Measurements from ENCODE around the gene MUC5B.
"Not testable (repeated sequence)": the region's sequence is repeated elsewhere in the genome, so short reads cannot be mapped to it uniquely, and the experiment has no call there.

The MUC5B gene

DNA sequence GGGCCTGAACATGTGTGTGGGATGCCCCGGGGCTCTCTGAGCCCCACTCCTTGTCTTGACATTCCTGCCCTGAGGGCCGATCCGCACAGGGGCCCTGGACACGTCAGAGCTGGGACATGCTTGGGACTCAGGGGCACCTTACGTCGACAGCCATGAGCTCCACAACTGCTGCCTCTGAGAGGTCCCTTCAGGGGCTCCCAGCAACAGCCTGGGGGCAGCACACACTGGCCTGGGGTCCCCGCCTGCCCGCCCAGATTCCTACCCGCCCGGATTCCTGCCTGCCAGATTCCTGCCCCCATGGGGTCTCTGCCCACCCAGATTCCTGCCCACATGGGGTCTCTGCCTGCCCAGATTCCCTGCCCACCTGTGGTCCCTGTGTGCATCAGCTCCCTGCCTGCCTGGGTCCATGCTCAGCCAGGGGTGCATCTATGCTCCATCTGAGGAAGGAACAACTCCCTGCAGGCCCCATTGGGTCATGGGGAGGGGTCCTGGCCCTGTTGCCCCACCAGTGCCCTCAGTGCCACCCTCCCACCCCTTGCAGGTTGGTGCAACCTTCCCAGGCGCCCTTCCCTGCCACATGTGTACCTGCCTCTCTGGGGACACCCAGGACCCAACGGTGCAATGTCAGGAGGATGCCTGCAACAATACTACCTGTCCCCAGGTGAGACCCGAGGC, 35.7 kb downstream of the MUC5B start:
- no peak for DNase-seq
- in situ Hi-C loops (cut with MboI; ENCODE audit: low pct_unique_long_range_greater_than_20kb, low sequenced_read_pairs): no loop called here

DNA sequence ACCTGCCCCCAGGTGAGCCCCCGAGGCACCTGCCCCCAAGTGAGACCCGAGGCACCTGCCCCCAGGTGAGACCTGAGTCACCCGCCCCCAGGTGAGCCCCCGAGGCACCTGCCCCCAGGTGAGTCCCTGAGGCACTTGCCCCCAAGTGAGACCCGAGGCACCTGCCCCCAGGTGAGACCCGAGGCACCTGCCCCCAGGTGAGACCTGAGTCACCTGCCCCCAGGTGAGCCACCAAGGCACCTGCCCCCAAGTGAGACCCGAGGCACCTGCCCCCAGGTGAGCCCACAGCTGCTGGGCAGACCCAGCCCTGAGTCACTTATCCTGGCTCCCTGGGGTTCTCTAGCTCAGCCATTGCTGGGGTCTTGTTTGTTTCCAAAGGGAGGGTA, 36.2 kb downstream of the MUC5B start:
- in situ Hi-C loops (cut with MboI; ENCODE audit: low pct_unique_long_range_greater_than_20kb, low sequenced_read_pairs): no loop called here
- DNase-seq: no peak

DNA sequence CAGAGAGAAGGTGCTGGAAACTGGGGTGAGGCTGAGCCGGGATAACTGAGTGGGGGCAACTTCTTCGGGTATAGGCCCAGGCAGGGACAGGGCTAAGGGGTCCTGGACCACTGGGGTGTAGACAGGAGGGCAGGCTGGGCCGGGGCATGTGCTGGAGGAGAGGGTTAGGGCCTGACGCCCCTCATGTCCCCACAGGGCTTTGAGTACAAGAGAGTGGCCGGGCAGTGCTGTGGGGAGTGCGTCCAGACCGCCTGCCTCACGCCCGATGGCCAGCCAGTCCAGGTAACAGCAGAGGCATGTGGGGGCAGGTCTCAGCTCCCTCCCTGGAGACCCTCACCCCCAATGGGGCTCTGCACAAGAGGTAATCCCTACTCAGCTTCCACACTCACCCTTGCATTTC, 36.7 kb downstream of the MUC5B start:
- DNase-seq: no peak
- in situ Hi-C loops (cut with MboI; ENCODE audit: low pct_unique_long_range_greater_than_20kb, low sequenced_read_pairs): no loop called here

- in situ Hi-C loops (cut with MboI; ENCODE audit: low pct_unique_long_range_greater_than_20kb, low sequenced_read_pairs): no loop called here
- no peak for DNase-seq
Observed at GRCh38 chr11:1260023-1260501, 37.2 kb downstream of the MUC5B start.

- in situ Hi-C loops (cut with MboI; ENCODE audit: low pct_unique_long_range_greater_than_20kb, low sequenced_read_pairs): no loop called here
Observed at GRCh38 chr11:1260620-1261019, 37.8 kb downstream of the MUC5B start.

GRCh38 chr11:1261241-1262071, 38.6 kb downstream of the MUC5B start:
- no peak for DNase-seq
- in situ Hi-C loops (cut with MboI; ENCODE audit: low pct_unique_long_range_greater_than_20kb, low sequenced_read_pairs): no loop called here

More at GRCh38 chr11:1260620-1261019, 37.8 kb downstream of the MUC5B start:
- DNase-seq: no peak

GRCh38 chr11:1262172-1263006, 39.5 kb downstream of the MUC5B start:
- no peak for DNase-seq
- in situ Hi-C loops (cut with MboI; ENCODE audit: low pct_unique_long_range_greater_than_20kb, low sequenced_read_pairs): no loop called here

- in situ Hi-C loops (cut with MboI; ENCODE audit: low pct_unique_long_range_greater_than_20kb, low sequenced_read_pairs): no loop called here
- DNase-seq: no peak
Observed at GRCh38 chr11:1263010-1263409, 40.1 kb downstream of the MUC5B start.

DNA sequence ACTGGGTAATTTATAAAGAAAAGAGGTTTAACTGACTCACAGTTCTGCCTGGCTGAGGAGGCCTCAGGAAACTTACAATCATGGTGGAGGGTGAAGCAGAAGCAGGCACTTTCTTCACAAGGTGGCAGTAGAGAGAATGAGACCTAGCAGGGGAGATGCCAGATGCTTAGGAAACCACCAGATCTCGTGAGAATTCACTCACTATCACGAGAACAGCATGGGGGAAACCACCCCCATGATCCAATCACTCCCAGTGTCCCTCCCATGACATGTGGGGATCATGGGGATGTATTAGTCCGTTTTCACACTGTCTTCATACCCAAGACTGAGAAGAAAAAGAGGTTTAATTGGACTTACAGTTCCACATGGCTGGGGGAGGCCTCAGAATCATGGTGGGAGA, 41.6 kb downstream of the MUC5B start:
- peak; percentile 73 for DNase-seq
- in situ Hi-C loops (cut with MboI; ENCODE audit: low pct_unique_long_range_greater_than_20kb, low sequenced_read_pairs): not testable (repeated sequence)

GRCh38 chr11:1265480-1265879, 42.6 kb downstream of the MUC5B start:
- DNase-seq; in situ Hi-C loops (cut with MboI; ENCODE audit: low pct_unique_long_range_greater_than_20kb, low sequenced_read_pairs): not testable (repeated sequence)

DNA sequence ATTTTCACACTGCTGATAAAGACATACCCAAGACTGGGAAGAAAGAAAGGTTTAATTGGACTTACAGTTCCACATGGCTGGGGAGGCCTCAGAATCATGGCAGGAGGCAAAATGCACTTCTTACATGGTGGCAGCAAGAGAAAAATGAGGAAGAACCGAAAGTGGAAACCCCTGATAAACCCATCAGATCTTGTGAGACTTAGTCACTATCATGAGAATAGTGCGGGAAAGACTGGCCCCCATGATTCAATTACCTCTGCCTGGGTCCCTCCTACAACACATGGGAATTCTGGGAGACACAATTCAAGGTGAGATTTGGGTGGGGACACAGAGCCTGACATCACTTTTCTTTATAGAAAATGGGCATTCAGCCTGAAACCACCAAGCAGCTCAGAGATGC, 44.1 kb downstream of the MUC5B start:
- DNase-seq; in situ Hi-C loops (cut with MboI; ENCODE audit: low pct_unique_long_range_greater_than_20kb, low sequenced_read_pairs): not testable (repeated sequence)

GRCh38 chr11:1267441-1268100, 44.7 kb downstream of the MUC5B start:
- in situ Hi-C loops (cut with MboI; ENCODE audit: low pct_unique_long_range_greater_than_20kb, low sequenced_read_pairs): no loop called here
- DNase-seq: no peak

DNA sequence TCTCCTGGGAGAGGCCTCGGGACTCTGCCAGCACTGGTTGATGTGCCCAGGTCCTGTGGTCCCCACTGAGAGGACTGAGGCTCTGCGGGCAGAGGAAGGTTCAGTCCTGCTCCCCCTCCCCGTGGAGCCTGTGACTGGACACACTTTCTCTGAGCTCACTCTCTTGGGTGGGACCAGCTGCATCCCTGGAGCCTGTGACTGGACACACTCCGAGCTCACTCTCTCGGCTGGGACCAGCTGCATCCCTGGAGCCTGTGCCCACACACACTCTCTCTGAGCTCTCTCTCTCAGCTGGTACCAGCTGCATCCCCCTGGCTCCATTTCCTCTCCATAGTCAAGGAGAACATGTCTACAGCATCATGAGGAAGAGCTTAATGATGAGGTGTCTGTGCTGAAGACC, 47.1 kb downstream of the MUC5B start:
- no peak for DNase-seq
- in situ Hi-C loops (cut with MboI; ENCODE audit: low pct_unique_long_range_greater_than_20kb, low sequenced_read_pairs): no loop called here

DNA sequence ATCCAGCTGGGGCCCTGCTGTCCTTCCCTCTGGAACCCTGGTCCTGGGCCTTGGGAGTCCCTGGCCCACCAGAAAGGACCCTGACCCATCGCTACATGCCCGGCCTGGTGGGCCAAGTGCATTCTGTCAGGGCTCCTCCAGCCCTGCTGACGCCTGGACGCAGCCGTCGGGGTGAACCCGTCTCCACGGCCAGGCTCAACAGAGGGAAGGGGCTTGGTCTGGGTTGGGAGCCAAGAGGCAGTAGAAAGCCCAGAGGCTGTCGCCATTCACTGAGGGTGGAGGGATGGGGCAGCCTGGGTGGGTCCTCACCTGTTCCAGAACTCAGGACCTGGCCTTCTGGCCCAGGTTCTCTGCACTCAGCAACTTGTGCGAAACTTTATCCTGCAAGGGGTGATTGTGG, 47.6 kb downstream of the MUC5B start:
- DNase-seq: no peak
- in situ Hi-C loops (cut with MboI; ENCODE audit: low pct_unique_long_range_greater_than_20kb, low sequenced_read_pairs): no loop called here

DNA sequence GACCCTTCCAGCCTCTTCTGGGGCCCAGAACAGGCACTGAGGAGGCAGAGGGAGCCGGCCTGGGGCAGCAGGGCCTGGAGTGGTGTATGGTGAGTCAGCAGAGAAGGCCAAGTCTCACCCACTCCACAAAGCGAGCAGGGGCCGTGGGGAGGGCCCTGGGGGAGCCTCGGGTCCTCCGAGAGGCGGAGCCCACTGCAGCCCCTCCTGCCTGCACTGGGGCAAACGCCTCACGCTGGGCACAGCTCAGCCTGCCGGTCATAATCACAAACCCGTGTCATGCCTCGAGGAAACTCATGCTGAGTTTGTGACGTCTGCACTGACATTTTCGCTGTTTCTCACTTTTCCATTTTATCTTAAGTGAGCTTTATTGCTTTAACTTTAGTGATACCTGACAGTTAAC, 48.1 kb downstream of the MUC5B start:
- in situ Hi-C loops (cut with MboI; ENCODE audit: low pct_unique_long_range_greater_than_20kb, low sequenced_read_pairs): no loop called here
- no peak for DNase-seq

DNA sequence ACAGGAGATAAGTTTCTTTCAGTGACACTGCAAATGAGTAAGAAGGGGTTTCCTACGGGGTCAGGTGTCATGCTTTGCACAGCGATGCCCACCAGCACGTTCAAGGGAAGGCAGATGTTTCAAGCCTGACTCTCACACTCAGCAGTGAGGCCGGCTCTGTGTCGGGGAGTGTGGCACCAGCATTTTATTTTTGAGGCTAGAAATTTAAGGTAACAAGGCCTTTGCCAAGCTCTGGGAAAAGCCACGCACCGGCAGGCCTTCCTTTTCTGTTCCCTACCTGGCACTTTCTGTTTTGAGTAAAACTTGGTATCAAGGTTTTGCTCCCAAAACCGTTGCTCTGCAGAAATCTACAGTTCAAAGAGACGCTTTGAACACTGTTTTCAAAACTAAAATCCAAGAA, 48.5 kb downstream of the MUC5B start:
- in situ Hi-C loops (cut with MboI; ENCODE audit: low pct_unique_long_range_greater_than_20kb, low sequenced_read_pairs): no loop called here
- DNase-seq: no peak

DNA sequence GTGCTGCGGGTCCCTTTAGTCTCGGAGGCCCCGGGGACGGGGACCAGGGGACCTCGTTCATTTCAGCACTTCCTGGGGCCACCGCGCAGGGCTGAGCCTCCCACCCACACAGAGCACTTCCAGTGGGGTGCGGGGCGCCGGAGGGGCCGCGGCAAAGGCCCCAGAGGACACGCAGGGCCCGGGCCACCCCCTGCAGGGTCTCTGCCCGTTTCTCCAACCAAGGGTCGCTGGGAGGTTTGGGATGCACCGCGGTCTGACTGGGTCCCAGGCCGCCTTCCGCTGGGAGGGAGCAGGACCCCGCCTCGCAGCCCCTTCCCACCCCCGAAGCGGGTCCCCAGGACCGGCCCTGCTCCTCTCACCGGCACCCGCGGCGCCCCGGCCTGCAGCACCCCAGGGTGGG, 49.1 kb downstream of the MUC5B start:
- in situ Hi-C loops (cut with MboI; ENCODE audit: low pct_unique_long_range_greater_than_20kb, low sequenced_read_pairs): no loop called here
- DNase-seq: no peak

DNA sequence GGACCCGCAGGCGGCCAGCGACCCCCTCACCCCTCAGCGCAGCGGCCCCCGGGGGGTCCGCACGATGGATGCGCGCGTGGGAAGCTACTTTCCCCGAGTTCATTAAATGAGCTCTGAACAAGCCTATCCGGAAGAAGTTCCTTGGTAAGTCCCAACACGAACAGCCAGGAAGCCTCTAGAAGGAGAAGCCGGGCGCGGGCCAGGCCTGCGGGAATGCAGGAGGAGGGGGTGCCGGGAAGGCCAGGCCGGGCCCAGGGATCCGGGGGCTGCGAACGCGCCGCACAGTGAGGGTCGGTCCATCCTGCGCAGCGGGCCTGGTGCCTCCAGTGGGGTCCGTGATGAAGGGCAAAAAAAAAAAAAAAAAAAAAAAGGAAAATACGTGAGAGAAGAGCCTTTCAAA, 49.7 kb downstream of the MUC5B start:
- no peak for DNase-seq
- in situ Hi-C loops (cut with MboI; ENCODE audit: low pct_unique_long_range_greater_than_20kb, low sequenced_read_pairs): no loop called here

DNA sequence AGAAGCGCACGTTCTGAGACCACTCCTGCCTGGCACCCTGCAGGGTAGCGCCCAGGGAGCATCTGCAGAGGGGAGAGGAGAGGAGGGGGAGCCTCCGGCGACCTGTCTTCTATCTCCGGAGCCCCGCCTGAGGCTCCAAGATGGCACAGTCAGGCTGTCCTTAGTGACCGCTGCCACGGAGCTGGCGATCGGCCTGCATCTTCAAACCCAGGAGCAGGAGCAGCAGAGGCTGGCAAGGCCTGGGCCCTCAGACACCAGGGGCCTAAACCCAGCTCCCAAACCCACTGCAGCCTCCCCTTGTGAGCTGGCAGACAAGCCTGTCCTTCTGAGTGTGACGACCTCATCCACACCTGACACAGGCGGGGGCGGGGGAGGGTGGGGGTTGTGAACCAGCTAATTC, 51.6 kb downstream of the MUC5B start:
- no peak for DNase-seq
- in situ Hi-C loops (cut with MboI; ENCODE audit: low pct_unique_long_range_greater_than_20kb, low sequenced_read_pairs): no loop called here

Measured in KBM-7 (cell line).